WERI-Rb-1 (cell line): ENCODE measurements around the gene LNX1.

Source experiments
- DNase-seq: peaks from one replicate; pipeline ENCODE4 v3.0.0-alpha.2; 2020
- H3K27ac ChIP-seq: fragments of 250-450 bp; sonication (Bioruptor Pico); 2 replicates; pipeline ENCODE4 v1.5.1; 2020; ENCODE audit warnings: mild to moderate bottlenecking, moderate library complexity
- H3K27me3 ChIP-seq: fragments of 250-450 bp; sonication (Bioruptor Pico); 2 replicates; pipeline ENCODE4 v1.5.1; 2021; ENCODE audit warnings: mild to moderate bottlenecking, low read depth, moderate library complexity; ENCODE audit not compliant: insufficient read depth, severe bottlenecking
- H3K36me3 ChIP-seq: fragments of 250-450 bp; sonication (Bioruptor Pico); 2 replicates; pipeline ENCODE4 v1.5.1; 2020; ENCODE audit warnings: mild to moderate bottlenecking, moderate library complexity
- H3K4me3 ChIP-seq: 2 replicates; pipeline ENCODE4 v1.5.1; 2011; ENCODE audit warnings: low read depth, mild to moderate bottlenecking, control low read depth, low read length
- H3K9me3 ChIP-seq: fragments of 250-450 bp; sonication (Bioruptor Pico); 2 replicates; pipeline ENCODE4 v1.5.1; 2021; ENCODE audit warnings: mild to moderate bottlenecking, moderate library complexity; ENCODE audit not compliant: severe bottlenecking
- TF ChIP-seq, protein P1 (sequence below): IDR thresholded peaks from 2 replicates; pipeline ENCODE4 v1.5.1; 2011; ENCODE audit warnings: low read depth, mild to moderate bottlenecking, control low read depth, inconsistent platforms, low read length

LNX1 gene

GRCh38 chr4:53586121-53586816 is 5.0 kb downstream of the LNX1 start:
- H3K9me3 ChIP-seq: no peaks in the 10 kb centered on the region
- H3K36me3 ChIP-seq: no peaks in the 10 kb centered on the region
- H3K27me3 ChIP-seq: peaks cover 5% of the 10 kb centered on the region
- H3K27ac ChIP-seq: no peak overlapping the region
- no peak for DNase-seq
- H3K4me3 ChIP-seq: no peak overlapping the region
- TF ChIP-seq, protein P1, sequence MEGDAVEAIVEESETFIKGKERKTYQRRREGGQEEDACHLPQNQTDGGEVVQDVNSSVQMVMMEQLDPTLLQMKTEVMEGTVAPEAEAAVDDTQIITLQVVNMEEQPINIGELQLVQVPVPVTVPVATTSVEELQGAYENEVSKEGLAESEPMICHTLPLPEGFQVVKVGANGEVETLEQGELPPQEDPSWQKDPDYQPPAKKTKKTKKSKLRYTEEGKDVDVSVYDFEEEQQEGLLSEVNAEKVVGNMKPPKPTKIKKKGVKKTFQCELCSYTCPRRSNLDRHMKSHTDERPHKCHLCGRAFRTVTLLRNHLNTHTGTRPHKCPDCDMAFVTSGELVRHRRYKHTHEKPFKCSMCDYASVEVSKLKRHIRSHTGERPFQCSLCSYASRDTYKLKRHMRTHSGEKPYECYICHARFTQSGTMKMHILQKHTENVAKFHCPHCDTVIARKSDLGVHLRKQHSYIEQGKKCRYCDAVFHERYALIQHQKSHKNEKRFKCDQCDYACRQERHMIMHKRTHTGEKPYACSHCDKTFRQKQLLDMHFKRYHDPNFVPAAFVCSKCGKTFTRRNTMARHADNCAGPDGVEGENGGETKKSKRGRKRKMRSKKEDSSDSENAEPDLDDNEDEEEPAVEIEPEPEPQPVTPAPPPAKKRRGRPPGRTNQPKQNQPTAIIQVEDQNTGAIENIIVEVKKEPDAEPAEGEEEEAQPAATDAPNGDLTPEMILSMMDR: no peak

GRCh38 chr4:53584658-53585057 is 6.6 kb downstream of the LNX1 start:
- H3K9me3 ChIP-seq: no peaks in the 10 kb centered on the region
- TF ChIP-seq, protein P1: no peak
- peaks cover 6% of the 10 kb centered on the region for H3K27me3 ChIP-seq
- no peak overlapping the region for H3K27ac ChIP-seq
- no peak overlapping the region for H3K4me3 ChIP-seq
- DNase-seq: no peak
- no peaks in the 10 kb centered on the region for H3K36me3 ChIP-seq

DNA sequence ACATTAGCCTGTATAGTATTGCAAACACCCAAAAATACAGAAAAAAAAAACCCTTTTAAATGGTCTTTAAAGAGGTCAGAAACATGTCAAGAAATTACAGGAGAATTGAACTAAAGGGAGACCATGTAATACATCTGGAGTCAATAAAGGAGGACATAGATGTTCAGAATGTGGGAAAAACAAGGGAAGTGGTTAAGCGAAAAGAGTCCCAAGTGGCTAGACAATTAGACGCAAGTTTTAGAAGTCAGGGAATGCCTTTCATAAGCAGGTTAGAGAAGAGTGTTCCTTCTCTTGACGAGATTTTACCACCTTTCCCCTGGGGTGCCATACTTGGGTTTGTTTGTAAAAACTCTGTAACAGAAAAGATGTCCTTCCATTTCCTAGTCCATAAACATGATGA is 7.8 kb downstream of the LNX1 start:
- Histone ChIP-seq H3K27me3 (peaks cover 10% of the 10 kb centered on the region), H3K36me3 (no peaks in the 10 kb centered on the region), H3K4me3 (no peak overlapping the region), H3K27ac (no peak overlapping the region), H3K9me3 (no peaks in the 10 kb centered on the region)
- no peak for DNase-seq
- TF ChIP-seq, protein P1: no peak

DNA sequence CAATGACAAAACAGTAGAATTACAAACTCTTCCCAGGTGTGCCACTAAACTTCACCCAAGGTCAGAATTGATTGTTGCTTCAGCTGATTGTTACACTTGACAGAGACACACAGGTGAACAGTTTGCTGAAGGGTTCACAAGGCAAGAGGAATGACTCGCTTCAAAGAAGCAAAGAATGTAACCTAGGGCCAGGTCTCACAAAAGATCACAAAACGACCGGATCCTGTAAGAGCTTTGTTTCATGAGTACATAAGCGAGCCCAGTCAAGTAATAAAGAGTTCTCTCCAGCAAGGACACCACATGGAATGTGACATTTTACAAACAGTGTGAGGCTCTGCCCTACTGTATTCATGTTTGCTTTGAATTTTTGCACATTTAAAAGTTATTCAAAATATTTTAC is 9.1 kb downstream of the LNX1 start:
- Histone ChIP-seq H3K27ac (no peak overlapping the region), H3K27me3 (peaks cover 18% of the 10 kb centered on the region), H3K4me3 (no peak overlapping the region), H3K9me3 (no peaks in the 10 kb centered on the region), H3K36me3 (no peaks in the 10 kb centered on the region)
- TF ChIP-seq, protein P1: no peak
- no peak for DNase-seq

DNA sequence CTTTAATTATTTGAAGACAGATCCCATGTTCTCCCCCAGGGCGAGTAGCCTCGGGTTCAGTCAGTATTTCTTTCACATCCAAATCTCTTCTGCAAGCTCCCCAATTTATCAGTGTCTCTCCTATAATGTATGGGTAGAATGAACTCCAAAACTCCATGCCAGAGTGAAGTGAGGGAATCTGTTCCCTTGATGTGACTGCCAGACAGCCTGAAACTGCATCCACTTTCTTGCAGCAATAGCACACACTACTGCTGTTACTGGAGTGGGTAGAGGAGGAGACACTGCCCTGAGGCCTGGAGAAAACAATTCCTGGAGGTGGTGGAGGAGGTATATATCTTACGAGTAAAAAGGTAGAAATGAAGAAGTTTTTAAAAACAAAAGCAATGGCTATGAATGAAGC is 11.0 kb downstream of the LNX1 start:
- no peak overlapping the region for H3K4me3 ChIP-seq
- H3K27me3 ChIP-seq: peaks cover 28% of the 10 kb centered on the region
- no peaks in the 10 kb centered on the region for H3K36me3 ChIP-seq
- TF ChIP-seq, protein P1: no peak
- H3K9me3 ChIP-seq: no peaks in the 10 kb centered on the region
- DNase-seq: no peak
- H3K27ac ChIP-seq: no peak overlapping the region

- no peak overlapping the region for H3K27ac ChIP-seq
- no peaks in the 10 kb centered on the region for H3K36me3 ChIP-seq
- H3K27me3 ChIP-seq: peaks cover 31% of the 10 kb centered on the region
- TF ChIP-seq, protein P1: no peak
- no peak overlapping the region for H3K4me3 ChIP-seq
- no peaks in the 10 kb centered on the region for H3K9me3 ChIP-seq
- no peak for DNase-seq
Measured at GRCh38 chr4:53579826-53580225, 11.5 kb downstream of the LNX1 start.
